Right forelimb (tissue), 1 donor: Measurements from ENCODE around the gene SLC37A2.

ENCODE experiments used
- DNase-seq: peaks from one replicate; pipeline ENCODE4 v3.0.0-alpha.2; 2018

SLC37A2 gene

DNA sequence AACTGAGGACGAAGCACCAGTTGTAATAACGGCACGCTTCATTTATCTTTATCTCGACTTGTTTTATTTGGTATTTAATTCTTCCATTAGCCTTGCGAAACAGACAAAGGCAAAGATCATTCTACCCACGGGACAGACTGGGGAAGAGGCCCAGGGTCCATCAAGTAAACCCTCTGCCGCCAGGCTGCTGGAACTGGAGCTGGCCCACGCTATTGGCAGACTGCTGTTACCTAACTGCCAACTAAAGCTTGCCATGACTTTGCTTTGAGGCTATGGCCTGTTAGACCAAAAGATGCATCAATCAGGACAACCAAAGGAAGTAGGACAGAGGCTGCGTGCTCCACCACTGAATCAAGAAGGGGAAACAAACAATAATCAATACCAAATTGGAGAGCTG is 49.1 kb downstream of the SLC37A2 start:
- DNase-seq, result no peak

GRCh38 chr11:125114518-125114917 is 51.4 kb downstream of the SLC37A2 start:
- DNase-seq, result no peak

DNA sequence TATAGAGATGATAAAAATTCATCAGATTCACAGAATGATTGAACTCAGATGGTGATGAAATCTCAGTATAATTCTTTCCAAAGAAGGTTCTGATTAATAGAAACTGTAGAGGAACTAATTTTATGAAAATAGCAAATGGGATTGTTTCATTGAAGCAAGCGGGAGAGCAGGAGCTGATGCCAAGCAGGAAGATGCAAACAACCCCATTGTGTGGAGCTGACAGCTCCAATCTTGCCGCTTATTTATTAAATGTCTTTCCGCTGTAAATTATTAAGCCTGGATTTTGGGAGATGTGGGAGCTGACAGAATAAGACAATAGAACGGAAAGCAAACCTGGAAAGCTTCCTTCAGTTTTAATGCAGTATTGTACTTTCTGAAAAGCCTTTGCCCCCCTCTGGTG is 54.3 kb downstream of the SLC37A2 start:
- DNase-seq, result no peak

GRCh38 chr11:125123194-125123946 is 60.3 kb downstream of the SLC37A2 start:
- no peak for DNase-seq

DNA sequence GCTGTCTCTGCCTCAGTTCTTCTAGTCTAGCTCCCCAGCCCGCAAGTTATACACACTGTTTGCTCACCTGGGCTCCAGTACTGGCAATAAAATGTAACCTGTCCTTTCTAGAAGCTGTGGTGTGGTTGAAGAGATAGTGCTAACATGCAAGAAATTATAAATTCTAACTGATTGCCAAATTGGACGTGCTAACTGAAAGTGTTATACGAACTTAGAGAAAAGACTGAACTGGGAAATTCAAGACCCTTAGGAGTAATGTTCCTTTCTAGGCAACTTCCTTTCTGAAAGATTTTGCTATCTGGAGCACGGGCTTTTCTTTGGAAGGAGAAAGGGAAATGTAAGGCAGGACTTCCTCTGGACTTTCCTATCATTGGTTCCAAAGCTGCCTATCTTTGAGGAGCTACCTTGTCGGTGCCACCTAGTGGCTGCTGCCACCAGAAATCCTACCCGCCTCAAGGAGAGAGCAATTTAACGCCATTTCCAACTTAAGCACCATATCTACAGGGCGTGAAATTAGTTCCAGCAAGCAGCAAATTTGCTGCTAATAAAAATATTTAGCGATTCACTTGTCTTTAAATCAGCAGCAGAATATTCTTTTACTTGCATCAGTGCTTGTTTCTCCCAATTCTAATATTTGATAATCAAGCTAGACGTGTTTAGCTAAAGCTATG is 61.0 kb downstream of the SLC37A2 start:
- DNase-seq, result no peak

GRCh38 chr11:125124618-125124992 is 61.5 kb downstream of the SLC37A2 start:
- no peak for DNase-seq

DNA sequence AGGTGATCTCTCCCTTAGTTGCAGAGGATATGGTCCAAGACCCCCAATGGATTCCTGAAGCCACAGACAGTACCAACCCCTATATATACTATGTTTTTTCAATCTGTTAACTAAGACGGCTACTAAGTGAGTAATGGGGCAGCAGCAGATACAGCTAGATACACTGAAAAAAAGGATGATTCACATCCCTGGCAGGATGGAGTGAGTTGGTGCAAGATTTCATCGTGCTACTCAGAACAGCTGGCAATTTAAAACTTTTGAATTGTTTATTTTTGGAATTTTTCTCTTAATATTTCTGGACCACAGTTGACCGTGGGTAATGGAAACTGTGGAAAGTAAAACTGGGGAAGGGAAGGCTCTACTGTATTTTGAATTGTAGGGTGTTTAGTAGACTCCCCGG is 65.3 kb downstream of the SLC37A2 start:
- no peak for DNase-seq

DNA sequence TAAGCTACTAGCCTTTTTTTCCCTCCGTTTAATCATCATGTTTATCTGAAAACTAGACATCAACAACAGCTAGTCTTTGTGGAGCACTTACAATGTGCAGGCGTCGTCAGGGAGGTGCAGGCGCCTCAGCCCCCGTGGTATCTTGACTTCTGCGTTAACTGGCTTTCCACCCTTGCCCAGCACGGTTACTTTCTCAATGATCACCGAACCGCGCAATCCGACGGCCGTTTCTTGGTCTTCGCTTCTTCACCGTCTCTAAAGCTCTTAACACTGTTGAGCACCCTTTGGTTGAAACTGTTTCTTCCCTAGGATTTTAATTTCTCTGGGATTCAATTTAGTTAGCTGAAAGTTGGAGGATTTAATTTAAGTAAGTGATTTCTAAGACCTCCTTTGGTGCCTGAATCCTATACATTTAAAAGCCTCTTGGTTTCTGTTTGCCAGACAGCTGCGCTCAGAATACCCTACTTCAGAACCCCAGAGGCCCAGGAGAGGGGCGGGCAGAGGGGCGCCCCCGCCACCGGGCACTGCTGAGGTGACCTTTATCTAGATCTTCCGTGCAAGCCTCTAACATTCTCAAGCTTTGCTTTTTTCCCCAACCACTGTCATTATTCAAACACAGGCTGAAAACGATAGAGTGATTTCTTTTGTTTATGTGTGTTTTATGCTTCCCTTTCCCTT is 66.3 kb downstream of the SLC37A2 start:
- DNase-seq, result no peak

DNA sequence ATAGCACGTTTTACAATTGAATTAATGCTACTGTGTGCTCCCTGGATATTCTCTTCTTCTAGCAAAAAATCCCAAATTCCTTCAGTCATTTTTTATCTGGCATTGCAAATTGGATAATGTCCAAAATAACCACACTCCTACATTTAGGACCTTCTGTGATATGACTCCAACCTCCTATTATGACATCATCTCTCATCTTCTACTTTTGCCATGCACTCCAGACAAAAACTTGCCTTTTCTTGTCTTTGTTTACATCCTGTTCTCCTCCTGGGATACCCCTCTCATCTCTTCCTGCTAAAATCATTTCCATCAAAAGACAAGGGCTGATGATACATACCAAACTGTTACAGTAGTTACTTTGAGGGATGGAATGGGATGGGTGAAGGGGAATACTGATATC is 69.0 kb downstream of the SLC37A2 start:
- no peak for DNase-seq

GRCh38 chr11:125132596-125132995 is 69.5 kb downstream of the SLC37A2 start:
- DNase-seq, result no peak

DNA sequence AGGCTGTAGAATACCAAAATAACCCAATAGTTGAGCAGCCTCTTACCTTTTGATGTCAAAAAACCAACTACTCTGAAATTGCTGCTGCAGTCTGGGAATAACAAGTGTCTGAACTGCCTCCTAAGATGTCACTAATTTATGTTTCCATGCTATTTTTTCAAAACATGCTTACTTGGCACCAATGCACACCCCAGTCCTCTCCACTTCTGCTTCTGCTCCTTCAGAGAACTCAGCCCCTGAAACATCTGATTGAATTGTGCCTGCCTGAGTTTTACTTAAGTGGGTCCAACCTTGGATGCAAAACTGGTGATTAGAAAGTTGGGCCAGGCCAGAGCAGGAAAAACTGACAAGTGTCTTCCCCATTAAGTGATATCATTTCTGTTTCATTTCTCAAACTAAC is 72.9 kb downstream of the SLC37A2 start:
- no peak for DNase-seq

DNA sequence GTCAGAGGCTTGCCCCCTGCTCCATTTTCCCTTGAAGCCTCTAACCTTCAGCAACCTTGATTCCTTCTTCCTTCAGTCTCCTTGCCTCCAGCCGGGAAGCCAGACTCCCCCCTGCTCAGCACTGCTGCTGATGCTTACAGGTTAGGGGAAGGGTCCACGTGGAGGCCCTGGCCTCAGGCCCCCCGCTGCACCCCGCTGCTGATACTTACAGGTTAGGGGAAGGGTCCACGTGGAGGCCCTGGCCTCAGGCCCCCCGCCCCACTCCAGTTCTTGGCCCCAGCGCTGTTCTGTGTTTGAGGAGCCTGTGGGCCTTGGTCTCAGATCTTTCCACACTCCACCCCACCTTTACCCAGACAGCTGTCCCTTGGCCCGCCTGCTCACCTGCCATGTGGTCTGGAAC is 75.9 kb downstream of the SLC37A2 start:
- DNase-seq, result no peak

- no peak for DNase-seq
Observed at GRCh38 chr11:125139778-125140177, 76.7 kb downstream of the SLC37A2 start.
